HepG2 (cell line): ENCODE results near the gene SLC35B2. TPM values are rescaled to one million over a fixed set of nuclear protein-coding genes. Genes with fewer than 3 reads are reported as not detected.
A peak's percentile ranks its signal among the peaks of the same experiment; 100 is the strongest.

Experiments used
- CREBL2 ChIP-seq: sonication (generic); formaldehyde crosslinking; IDR thresholded peaks from 2 replicates; pipeline ENCODE4 v1.8.1; 2023; ENCODE audit warnings: missing genetic modification reagents, mild to moderate bottlenecking, borderline replicate concordance
- DR1 ChIP-seq: sonication (generic); formaldehyde crosslinking; IDR thresholded peaks from 2 replicates; pipeline ENCODE4 v1.8.0; 2021; ENCODE audit warnings: mild to moderate bottlenecking, missing genetic modification reagents, inconsistent platforms
- HDAC1 ChIP-seq: sonication (generic); formaldehyde crosslinking; IDR thresholded peaks from 2 replicates; pipeline ENCODE4 v1.5.1; 2020; ENCODE audit warnings: mild to moderate bottlenecking, missing genetic modification reagents
- HOXA5 ChIP-seq: sonication (generic); formaldehyde crosslinking; IDR thresholded peaks from 2 replicates; pipeline ENCODE4 v1.4.0; 2020; ENCODE audit warnings: missing genetic modification reagents
- KLF6 ChIP-seq: IDR thresholded peaks from 2 replicates; pipeline ENCODE4 v1.8.0; 2016; ENCODE audit warnings: missing biosample characterization, missing genetic modification reagents
- MAF1 ChIP-seq: sonication (generic); formaldehyde crosslinking; IDR thresholded peaks from 2 replicates; pipeline ENCODE4 v1.5.0; 2020; ENCODE audit warnings: missing genetic modification reagents, borderline replicate concordance
- MAX ChIP-seq: IDR thresholded peaks from 2 replicates; pipeline ENCODE4 v1.6.1; 2012; ENCODE audit warnings: inconsistent platforms
- MXD1 ChIP-seq: sonication (generic); formaldehyde crosslinking; IDR thresholded peaks from 2 replicates; pipeline ENCODE4 v1.4.0; 2020; ENCODE audit warnings: mild to moderate bottlenecking, missing genetic modification reagents
- NCOA1 ChIP-seq: sonication (generic); formaldehyde crosslinking; IDR thresholded peaks from 2 replicates; pipeline ENCODE4 v1.9.0; 2021; ENCODE audit warnings: missing genetic modification reagents
- NFIB ChIP-seq: sonication (generic); formaldehyde crosslinking; IDR thresholded peaks from 2 replicates; pipeline ENCODE4 v1.9.0; 2021; ENCODE audit warnings: missing genetic modification reagents, mild to moderate bottlenecking, borderline replicate concordance
- NR2F1 ChIP-seq, 2 experiments: fragments of 450-650 bp in 1 of 2; formaldehyde crosslinking in 1 of 2; IDR thresholded peaks; 2 replicates each; pipeline versions ENCODE4 v1.5.0 to v1.6.1; 2016 to 2020; ENCODE audit warnings: mild to moderate bottlenecking in 1 of 2, missing compliant biosample characterization in 1 of 2, missing genetic modification reagents in 1 of 2, moderate library complexity in 1 of 2
- NR2F6 ChIP-seq, 2 experiments: IDR thresholded peaks; 2 replicates each; pipeline ENCODE4 v1.6.1; 2016; ENCODE audit warnings: antibody characterized with exemption in 1 of 2, mild to moderate bottlenecking in 1 of 2
- PPARG ChIP-seq: conservative IDR thresholded peaks from 2 replicates; pipeline ENCODE4 v1.6.1; 2016; ENCODE audit warnings: missing biosample characterization, missing genetic modification reagents
- RERE ChIP-seq: IDR thresholded peaks from 2 replicates; pipeline ENCODE4 v1.6.1; 2016; ENCODE audit warnings: low read depth, missing genetic modification reagents, missing compliant biosample characterization
- SMC3 ChIP-seq: IDR thresholded peaks from 2 replicates; pipeline ENCODE4 v1.6.1; 2011; ENCODE audit warnings: low read length, improper control_type of control experiment
- TARDBP ChIP-seq: sonication (generic); formaldehyde crosslinking; IDR thresholded peaks from 2 replicates; pipeline ENCODE4 v1.8.0; 2022; ENCODE audit warnings: mild to moderate bottlenecking, missing genetic modification reagents
- THAP7 ChIP-seq: sonication (generic); formaldehyde crosslinking; IDR thresholded peaks from 2 replicates; pipeline ENCODE4 v1.8.1; 2023; ENCODE audit warnings: mild to moderate bottlenecking, missing genetic modification reagents
- ZNF547 ChIP-seq: sonication (generic); formaldehyde crosslinking; IDR thresholded peaks from 2 replicates; pipeline ENCODE4 v1.5.1; 2020; ENCODE audit warnings: mild to moderate bottlenecking, missing genetic modification reagents
- ZNF749 ChIP-seq: sonication (generic); formaldehyde crosslinking; IDR thresholded peaks from 2 replicates; pipeline ENCODE4 v1.8.0; 2022; ENCODE audit warnings: mild to moderate bottlenecking, missing genetic modification reagents, moderate library complexity, borderline replicate concordance
- ZNF784 ChIP-seq: sonication (generic); formaldehyde crosslinking; IDR thresholded peaks from 2 replicates; pipeline ENCODE4 v1.5.1; 2020; ENCODE audit warnings: missing genetic modification reagents, mild to moderate bottlenecking, borderline replicate concordance
- ZNF879 ChIP-seq: sonication (generic); formaldehyde crosslinking; IDR thresholded peaks from 2 replicates; pipeline ENCODE4 v1.8.1; 2023; ENCODE audit warnings: missing genetic modification reagents
- ZSCAN30 ChIP-seq: sonication (generic); formaldehyde crosslinking; IDR thresholded peaks from 2 replicates; pipeline ENCODE4 v1.5.0; 2020; ENCODE audit warnings: mild to moderate bottlenecking, missing genetic modification reagents
- polyA plus RNA-seq, 8 experiments: library from polyadenylated mRNA; depleted of rRNA in 3 of 8; stranded (reverse) in 7 of 8; unstranded in 1 of 8; fragments of >200 nt; fragmentation: Illumina TruSeq in 4 of 8; extraction: Trizol in 4 of 8; gene quantifications; 2 replicates each; pipeline versions ENCODE4 v1.2.1 to v1.2.3, GENCODE V29; 2011 to 2016; ENCODE audit warnings: low read depth in 4 of 8, missing spikeins in 1 of 8, mixed read lengths in 1 of 8; ENCODE audit not compliant: insufficient read depth in 1 of 8
- total RNA-seq, 5 experiments: library from RNA; depleted of rRNA; stranded (reverse); fragments of >200 nt; fragmentation: Illumina TruSeq; extraction: Trizol; gene quantifications; 2 replicates each; pipeline ENCODE4 v1.2.3, GENCODE V29; 2016; ENCODE audit warnings: low read depth in 1 of 5

SLC35B2 gene
- total and polyA plus RNA-seq, 2 of the 13 experiments (the other 11 are each of a cell fraction or from before 2014, with no cell fraction given) = 61.1 to 148 TPM

- TF ChIP-seq RERE = no peak
- TF ChIP-seq DR1 (CRISPR knock-in tag) = no peak; the same call in 1 of the 2 replicates
- TF ChIP-seq KLF6 = peak; percentile 48; the same call in 1 of the 2 replicates
- TF ChIP-seq ZNF784 (CRISPR knock-in tag) = no peak
- TF ChIP-seq PPARG (CRISPR knock-in tag) = peak; percentile 39; the same call in 1 of the 2 replicates
- no peak for TF ChIP-seq CREBL2 (CRISPR knock-in tag)
- no peak for TF ChIP-seq THAP7 (CRISPR knock-in tag)
- TF ChIP-seq ZNF879 (CRISPR knock-in tag) = no peak
- peak; percentile 48; the same call in 1 of the 2 replicates for TF ChIP-seq HOXA5 (CRISPR knock-in tag)
- no peak for TF ChIP-seq HDAC1
- no peak; the same call in 1 of the 2 replicates for TF ChIP-seq ZNF547 (CRISPR knock-in tag)
- TF ChIP-seq ZSCAN30 = no peak
- no peak for TF ChIP-seq NCOA1
- peak; percentile 43; the same call in 1 of the 2 replicates for TF ChIP-seq TARDBP (CRISPR knock-in tag)
- TF ChIP-seq MXD1 (CRISPR knock-in tag) = peak; percentile 69
- no peak for TF ChIP-seq ZNF749 (CRISPR knock-in tag)
- 0 out of 2 replicates have a peak, but pooled peaks have one; percentile 51 for TF ChIP-seq NFIB (CRISPR knock-in tag)
- no peak for TF ChIP-seq MAF1
- TF ChIP-seq NR2F6 (IDR thresholded peaks at IDR 0.05) = no peak
- 0 out of 2 replicates have a peak, but pooled peaks have one; percentile 27 for TF ChIP-seq NR2F6 (CRISPR knock-in tag; IDR thresholded peaks at IDR 0.05)
- TF ChIP-seq NR2F1 (CRISPR knock-in tag; IDR thresholded peaks at IDR 0.05) = 0 out of 4 replicates have a peak, but pooled peaks of 1 of the 2 experiments have one; percentile 25
- TF ChIP-seq SMC3 = peak; percentile 54; the same call in 1 of the 2 replicates
- peak; percentile 68 for TF ChIP-seq MAX
Observed at GRCh38 chr6:44221291-44221960, 35.9 kb downstream of the SLC35B2 start (continued).
